Peyer's patch (tissue), 4 donors: ENCODE measurements around the gene FAM20C.

Experiments used
- POLR2A ChIP-seq, 2 donors: fragments of 450-650 bp; IDR thresholded peaks; one replicate each; pipeline ENCODE4 v1.5.1; 2017; ENCODE audit warnings: antibody characterized with exemption in 2 of 2, mild to moderate bottlenecking in 2 of 2, moderate library complexity in 2 of 2
- TF ChIP-seq, protein P1 (sequence below), 6 experiments: fragments of 450-650 bp in 4 of 6; fragments of 200-600 bp in 2 of 6; sonication (generic) in 1 of 6; IDR thresholded peaks; one replicate each; pipeline ENCODE4 v1.5.1; 2017 to 2019; ENCODE audit warnings: antibody characterized with exemption in 6 of 6, mild to moderate bottlenecking in 3 of 6, moderate library complexity in 1 of 6

DNA sequence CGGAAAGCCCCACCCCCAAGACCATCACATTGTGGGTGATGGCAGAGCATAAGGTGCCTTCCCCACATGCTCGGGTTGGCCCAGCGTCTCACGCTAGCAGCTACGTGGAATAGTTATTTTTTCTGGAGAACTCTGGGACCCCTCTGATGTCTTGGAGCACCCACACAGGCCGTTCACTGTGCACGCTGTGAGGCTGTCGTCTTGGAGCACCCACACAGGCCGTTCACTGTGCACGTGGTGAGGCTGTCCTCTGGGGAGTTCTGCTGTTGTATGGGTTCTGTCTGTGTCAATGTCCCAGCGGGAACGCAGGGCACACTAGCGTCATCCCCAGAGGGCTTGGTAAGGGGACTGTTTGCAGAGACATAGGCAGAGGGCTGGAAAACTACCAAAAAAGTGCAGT is 38.8 kb upstream of the FAM20C start:
- TF ChIP-seq POLR2A (IDR thresholded peaks at IDR 0.05) = no peak
- TF ChIP-seq, protein P1, sequence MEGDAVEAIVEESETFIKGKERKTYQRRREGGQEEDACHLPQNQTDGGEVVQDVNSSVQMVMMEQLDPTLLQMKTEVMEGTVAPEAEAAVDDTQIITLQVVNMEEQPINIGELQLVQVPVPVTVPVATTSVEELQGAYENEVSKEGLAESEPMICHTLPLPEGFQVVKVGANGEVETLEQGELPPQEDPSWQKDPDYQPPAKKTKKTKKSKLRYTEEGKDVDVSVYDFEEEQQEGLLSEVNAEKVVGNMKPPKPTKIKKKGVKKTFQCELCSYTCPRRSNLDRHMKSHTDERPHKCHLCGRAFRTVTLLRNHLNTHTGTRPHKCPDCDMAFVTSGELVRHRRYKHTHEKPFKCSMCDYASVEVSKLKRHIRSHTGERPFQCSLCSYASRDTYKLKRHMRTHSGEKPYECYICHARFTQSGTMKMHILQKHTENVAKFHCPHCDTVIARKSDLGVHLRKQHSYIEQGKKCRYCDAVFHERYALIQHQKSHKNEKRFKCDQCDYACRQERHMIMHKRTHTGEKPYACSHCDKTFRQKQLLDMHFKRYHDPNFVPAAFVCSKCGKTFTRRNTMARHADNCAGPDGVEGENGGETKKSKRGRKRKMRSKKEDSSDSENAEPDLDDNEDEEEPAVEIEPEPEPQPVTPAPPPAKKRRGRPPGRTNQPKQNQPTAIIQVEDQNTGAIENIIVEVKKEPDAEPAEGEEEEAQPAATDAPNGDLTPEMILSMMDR (IDR thresholded peaks at IDR 0.05) = no peak
